IPS-11a (cell line): ENCODE data around the gene GRK3.
"Not testable (repeated sequence)": the region's sequence is repeated elsewhere in the genome, so short reads cannot be mapped to it uniquely, and the experiment has no call there.

Experiments used
- H3K4me3 ChIP-seq: one replicate; pipeline ENCODE4 v1.5.1; 2013; ENCODE audit warnings: low read depth, low read length, control low read depth

The GRK3 gene

DNA sequence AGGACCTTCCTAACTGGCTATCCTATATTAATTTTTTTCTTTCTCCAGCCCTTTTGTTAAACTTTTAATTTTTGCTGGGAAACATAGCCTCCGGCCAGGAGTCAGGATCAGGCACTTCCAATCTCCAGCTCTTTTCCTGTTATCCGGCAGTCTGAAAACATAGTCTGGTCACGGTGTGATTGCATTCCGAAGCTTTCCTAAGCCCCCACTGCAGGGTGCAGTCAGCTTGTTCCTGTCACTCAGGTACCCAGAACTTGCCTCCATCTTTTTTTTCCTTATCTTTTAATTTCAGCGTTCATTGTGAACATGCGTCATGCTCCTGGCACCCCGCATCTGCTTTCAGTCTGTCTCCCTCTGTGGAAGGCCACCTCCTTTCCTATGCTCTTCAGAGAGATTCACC, 59.4 kb downstream of the GRK3 start:
- no peak overlapping the region for H3K4me3 ChIP-seq

DNA sequence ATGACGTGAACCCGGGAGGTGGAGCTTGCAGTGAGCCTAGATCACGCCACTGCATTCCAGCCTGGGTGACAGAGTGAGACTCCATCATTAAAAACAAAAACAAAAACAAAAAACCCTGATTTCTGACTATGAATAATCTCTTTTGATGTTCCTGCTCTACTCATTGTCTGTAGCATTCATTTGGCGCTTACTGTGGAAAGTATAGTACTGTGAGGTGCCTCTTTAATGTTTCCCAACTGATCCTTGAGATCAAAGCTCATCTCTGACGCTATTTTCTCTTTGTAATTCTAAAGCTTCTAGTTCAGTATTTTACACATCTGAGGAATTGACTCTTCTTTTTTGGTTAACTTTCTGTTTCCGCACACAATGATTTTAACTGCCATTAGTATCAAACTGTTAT, 60.0 kb downstream of the GRK3 start:
- H3K4me3 ChIP-seq: no peak overlapping the region

DNA sequence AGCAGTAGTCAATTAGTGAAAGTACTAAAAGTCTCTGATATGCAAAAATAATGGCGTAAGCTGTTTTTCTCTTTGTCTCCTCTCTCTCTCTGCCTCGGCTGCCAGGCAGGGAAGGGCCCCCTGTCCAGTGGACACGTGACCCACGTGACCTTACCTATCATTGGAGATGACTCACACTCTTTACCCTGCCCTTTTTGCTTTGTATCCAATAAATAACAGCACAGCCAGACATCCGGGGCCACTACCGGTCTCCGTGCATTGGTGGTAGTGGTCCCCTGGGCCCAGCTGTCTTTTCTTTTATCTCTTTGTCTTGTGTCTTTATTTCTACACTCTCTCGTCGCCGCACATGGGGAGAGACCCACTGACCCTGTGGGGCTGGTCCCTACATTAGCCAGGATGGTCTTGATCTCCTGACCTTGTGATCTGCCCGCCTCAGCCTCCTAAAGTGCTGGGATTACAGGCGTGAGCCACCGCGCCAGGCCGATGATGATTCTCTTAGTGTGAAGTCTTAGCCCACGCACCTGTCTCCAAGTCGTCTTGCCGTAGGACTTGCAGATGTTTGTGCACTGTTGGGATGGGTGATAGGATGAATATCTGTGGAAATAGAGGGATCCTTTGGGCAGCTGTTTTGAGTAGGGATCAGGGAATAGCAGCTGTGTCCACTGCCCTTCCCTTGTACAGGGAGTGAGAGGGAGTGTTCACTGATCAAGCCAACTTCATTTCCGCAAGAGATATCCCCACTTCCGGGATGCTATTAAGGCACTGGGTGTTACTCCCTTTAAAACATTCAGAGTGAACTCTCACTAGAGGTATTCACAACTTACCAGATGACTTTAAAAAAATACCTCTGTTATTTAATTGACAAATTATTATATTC, 61.5 kb downstream of the GRK3 start:
- not testable (repeated sequence) for H3K4me3 ChIP-seq

DNA sequence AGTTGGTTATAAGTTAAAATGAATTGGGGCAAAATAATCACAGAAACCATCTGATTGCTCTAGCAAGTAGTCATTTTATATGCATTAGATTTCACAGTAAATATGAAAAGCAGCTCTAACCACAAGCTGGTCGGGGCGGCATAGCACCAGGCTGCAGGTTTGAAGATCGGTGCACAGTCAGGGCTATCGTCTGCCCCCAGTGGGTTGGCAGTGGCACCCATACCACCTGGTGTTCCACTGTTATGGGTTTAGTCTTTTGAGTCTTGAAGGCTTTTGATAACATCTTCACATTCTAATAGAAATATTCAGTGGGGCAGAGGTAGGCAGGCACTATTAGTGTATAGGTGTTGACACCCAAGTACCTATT, 62.1 kb downstream of the GRK3 start:
- H3K4me3 ChIP-seq: no peak overlapping the region

DNA sequence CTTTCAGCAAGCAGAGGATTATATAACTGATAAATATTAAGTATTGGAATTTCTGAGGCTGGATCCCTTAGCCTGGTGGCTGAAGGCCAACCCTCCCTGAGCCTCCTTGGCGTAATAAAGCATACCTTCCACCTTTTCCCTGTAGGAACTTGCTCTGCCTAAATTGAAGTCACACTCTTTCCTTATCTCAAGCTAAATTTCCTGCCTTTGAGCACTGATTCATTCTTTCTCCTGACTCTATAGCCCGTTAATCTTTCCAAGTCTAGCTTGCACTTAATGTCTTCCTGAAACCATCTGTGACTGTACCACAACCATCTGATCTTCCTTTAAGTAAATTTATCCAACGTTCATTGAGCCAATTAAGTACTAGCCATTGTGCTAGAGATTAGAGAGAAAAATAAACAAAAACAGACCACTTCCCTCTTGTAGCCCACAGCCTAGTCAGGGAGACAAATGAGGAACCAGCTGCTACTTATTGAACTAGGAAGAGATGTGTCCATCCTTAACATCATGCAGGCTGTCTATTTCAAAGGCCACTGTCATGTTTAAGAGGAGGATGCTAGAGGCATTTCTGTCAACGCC, 62.9 kb downstream of the GRK3 start:
- H3K4me3 ChIP-seq: no peak overlapping the region

DNA sequence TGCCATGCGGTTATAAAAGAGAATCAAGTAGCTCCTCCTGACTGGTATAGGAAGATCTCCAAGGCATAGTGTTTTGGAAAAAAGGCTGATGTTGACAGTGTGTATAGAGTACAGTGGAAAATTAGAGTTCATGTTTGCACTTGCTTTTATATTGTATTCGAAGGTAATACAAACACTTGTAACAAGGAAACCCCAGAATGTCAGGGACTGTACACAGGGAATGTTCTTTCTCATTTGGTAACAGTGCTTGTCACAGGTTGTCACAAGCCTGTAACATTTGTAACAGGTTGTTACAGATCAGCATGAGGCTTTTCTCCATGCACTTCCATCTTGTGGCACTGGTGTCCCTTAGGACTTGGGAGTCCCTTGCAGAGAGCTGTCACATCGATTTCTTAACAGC, 64.0 kb downstream of the GRK3 start:
- no peak overlapping the region for H3K4me3 ChIP-seq

DNA sequence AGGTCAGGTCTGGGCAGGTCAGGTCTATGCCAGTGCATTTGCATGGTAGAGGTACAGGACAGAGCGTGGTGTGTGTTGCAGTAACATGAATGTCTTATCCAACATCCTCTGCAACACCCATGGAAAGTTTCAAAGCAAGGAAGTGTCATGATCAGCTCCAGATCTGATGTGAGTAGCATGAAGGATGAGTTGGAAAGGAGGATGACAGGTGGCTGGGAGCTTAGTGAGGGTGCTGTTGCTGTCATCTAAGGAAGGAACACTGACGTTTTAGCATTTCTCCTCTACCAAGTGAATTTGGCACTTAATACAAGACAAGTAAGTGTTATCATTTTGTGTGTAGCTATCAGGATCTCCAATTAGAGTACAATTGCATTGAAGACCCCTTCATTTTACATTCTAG, 65.1 kb downstream of the GRK3 start:
- no peak overlapping the region for H3K4me3 ChIP-seq

DNA sequence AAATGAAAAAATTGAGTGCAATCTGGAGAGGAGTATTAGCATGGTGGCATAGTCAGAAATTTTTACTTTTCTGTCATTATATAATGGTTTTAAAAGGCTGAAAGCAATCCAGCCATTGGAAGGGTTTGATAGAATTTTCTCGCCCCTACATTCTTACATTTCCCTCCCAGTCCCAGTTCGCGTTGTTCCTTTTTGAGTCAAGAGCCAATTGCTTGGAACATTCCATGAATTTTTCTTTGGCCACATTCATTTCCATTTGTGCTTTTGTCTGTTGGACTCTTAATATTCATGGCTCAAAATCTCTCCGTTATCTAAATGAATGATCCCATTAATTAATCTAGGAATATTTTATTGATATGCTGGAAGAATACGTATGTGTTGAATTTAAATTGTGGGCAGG, 66.0 kb downstream of the GRK3 start:
- no peak overlapping the region for H3K4me3 ChIP-seq

DNA sequence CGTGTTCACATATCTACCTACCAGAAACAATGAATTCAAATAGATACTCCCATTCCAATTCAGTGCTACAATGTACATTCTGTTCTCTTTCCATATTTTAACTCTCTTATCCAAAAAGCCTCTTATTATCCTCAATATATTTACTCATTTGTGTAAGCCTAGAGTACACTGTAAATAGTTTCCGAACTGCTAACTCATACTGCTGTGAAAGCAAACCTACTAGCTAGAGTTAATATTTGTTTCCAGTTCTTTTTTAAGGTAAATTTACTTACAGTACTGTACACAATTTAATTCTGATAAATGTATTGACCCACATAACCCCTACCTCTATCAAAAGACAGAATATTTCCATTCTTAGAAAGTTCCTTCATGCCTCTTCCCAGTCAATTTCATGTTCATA, 71.8 kb downstream of the GRK3 start:
- no peak overlapping the region for H3K4me3 ChIP-seq

DNA sequence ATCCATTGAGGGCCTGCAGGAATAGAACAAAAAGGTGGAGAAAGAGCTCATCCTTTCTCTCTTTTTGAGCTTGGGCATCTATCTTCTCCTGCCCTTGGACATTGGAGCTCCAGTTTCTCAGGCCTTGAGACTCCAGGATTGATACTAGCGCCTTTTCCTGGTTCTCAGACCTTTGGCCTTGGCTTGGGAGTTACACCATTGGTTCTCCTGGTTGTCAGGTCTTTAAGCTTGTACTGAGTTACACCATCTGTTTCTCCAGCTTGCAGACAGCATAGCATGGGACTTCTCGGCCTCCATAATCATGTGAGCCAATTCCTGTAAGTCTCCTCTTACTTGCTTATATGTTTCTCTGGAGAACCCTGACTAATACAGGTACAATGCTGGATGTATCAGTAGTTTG, 72.6 kb downstream of the GRK3 start:
- H3K4me3 ChIP-seq: no peak overlapping the region

DNA sequence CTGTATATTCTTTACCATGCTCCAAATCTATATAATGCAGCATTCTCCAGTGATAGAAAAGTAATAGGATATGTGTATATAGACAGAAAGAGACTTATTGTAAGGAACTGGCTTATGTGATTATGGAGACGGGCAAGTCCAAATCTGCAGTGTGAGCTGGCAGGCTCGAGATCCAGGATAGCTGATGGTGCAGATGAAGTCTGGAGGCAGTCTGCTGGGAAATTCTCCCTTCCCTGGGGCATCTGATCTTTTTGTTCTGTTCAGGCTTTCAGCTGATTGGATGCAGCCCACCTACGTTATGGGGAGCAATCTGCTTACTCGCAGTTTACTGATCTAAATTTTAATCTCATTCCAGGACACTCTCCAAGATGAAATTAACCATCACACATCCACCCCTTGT, 73.2 kb downstream of the GRK3 start:
- H3K4me3 ChIP-seq: no peak overlapping the region

DNA sequence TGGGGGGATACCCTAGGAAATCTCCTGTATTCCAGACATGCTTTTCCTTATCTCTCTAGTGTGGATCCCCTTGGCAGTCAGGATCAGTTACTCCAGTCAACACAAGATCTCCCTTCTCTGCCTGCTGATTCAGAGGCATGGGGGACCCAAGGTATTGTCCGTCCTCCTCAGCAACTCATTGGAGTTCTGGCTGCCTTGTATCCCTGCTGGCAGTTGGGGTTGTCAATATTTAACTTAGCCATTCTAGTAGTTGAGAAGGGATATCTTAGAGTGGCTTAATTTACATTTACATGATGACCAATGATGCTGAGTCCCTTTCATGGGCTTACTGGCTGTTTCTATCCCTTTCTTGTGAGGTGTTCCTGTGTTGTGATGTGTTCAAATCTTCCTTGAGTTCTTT, 74.2 kb downstream of the GRK3 start:
- no peak overlapping the region for H3K4me3 ChIP-seq

DNA sequence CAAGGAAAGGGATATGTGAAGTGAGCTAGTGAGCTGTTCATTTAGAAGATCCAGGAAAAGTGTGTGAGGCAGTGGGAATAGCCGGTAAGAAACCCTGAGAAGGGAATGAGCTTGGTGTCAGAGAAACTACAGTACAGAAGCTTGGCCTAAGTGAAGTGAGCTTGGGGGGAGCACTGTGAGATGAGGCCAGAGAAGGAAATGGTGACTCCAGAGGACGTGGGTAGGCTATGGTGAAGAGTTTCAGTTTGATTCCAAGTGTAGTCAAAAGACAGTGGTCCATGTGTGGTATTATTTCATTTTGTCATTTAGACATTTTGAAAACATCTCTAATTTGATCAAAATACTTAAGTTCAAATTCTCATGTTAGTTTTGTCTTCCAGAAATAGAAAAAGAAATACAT, 77.2 kb downstream of the GRK3 start:
- no peak overlapping the region for H3K4me3 ChIP-seq

DNA sequence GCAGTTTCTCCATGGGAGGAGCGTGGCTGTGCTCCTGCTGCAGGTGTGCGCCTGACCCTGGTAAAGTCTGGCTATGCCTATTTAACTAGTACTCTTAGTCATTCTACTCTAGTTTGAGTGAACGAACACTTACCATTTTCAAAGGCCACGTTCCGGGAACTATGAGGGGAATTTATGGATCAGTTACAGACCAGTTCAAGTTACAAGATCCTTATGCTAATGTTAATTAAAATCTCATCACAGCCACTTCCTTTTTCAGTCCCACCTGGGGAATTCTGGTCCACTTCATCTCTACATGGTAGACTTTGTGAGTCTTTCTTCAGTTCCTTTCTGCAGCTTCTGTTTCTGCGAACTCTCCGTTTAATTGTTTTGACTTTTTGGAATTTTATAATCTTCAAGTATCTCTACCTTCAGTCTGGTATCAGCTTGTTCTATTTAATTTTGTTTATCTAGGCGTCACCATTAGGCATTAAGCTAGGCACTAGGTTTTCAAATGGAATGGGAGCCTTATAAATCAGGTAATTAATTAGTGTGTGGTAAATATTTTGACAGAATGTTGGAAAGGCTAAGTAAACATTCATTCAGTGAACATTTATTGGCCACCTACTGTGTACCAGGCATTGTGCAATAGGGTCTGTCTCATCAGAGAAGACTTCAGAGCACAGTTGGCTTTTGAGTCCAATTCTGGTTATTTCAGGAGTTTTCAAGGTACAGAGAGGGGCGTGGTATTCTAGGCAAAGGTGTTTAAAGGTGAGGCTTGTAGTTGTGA, 78.9 kb downstream of the GRK3 start:
- no peak overlapping the region for H3K4me3 ChIP-seq

DNA sequence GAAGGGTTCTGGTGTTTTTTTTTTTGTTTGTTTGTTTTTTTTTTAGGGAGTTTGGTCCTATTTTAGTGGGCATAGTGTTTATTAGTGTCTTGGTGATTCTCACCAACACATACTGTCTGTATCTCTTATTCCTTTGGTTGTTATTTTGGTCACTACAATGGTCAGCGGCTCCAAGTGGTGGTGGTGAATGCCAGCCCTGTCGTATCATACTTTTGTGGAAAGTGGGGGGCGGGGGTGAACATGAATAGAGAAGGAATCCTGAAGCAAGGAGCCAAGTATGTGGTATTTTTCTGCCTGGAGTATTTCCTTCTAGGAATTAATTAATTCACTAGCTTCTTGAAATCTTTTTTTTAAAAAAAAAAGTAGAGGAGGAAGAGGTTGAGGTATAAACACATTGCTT, 79.6 kb downstream of the GRK3 start:
- H3K4me3 ChIP-seq: no peak overlapping the region

DNA sequence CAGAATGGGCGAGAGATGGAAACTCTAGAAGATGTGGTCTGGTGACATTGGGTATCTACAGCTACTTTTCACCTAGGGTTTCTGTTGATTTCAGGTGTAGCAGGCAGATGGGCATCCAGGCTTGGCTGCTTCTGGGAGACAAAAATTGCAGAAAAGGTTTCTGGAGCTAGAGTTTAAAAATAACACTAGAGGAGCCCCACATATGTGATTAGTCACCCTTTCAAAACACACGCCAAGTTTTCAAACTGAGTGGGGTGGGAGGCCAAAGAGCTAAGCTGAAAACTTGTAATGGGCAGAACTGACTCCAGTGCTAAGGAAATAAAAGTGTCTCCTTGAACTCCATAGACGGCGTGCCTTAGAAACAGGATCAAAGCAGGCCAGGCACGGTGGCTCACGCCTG, 80.8 kb downstream of the GRK3 start:
- H3K4me3 ChIP-seq: no peak overlapping the region

DNA sequence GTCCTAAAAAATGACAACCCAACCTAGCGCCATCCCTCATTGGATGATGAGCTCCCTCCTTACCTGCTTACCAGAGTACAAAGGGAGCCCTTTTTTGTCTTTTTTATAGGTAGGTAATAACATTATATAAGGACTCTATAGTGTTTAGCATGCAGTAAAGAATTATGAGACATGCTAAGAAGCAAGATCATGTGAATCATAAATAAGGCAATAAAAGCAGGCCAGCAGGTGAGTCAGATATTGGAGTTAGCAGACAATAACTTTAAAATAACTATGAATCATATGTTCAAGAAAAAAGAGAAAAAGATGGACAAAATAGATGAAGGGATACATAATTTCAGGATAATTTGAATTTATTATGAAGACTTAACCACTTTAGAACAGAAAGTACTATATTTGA, 81.5 kb downstream of the GRK3 start:
- no peak overlapping the region for H3K4me3 ChIP-seq

DNA sequence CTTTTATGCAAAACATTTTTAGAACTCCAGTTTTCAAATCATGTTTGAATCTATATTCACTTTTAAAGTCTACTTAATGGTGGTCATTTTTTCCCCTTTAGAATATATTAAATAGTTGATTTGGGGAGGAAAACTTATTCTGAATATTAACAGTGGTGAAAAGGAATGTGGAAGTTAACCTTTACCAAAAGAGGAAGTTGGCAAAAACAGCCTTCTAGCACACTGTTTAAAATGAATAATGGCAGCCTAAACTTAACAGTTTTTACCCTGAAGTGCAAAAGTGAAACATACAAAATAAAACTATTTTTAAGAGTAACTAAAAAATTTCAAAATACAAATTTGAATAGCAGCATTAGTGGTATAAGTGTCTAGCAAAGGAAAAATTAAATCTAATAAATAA, 86.4 kb downstream of the GRK3 start:
- H3K4me3 ChIP-seq: no peak overlapping the region

DNA sequence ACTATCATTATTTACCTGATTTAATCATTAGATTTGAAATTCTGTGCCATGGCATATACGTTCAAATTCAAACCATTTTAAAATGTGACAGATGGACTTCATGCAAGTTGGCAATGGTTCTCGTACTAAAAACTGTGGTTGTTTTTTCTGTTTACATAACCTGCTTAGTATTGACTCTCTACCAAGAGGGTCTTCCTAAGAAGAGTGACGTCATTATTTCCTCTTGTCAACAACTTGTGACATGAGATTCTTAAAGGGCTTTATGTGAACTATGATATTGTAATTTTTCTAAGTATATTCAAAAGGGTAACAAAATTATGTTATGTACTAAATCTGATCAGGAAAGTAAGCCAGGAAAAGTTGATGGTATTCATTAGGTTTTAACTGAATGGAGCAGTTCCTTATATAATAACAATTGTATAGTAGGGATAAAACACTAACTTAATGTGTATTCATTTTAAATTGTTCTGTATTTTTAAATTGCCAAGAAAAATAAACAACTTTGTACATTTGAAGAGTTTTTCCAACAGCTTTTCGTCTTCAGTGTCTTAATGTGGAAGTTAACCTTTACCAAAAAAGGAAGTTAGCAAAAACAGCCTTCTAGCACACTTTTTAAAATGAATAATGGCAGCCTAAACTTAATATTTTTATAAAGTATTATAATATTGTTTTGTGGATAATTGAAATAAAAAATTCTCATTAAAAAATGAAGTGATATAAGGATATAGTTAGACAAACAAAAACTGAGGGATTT, 87.0 kb downstream of the GRK3 start:
- H3K4me3 ChIP-seq: no peak overlapping the region

DNA sequence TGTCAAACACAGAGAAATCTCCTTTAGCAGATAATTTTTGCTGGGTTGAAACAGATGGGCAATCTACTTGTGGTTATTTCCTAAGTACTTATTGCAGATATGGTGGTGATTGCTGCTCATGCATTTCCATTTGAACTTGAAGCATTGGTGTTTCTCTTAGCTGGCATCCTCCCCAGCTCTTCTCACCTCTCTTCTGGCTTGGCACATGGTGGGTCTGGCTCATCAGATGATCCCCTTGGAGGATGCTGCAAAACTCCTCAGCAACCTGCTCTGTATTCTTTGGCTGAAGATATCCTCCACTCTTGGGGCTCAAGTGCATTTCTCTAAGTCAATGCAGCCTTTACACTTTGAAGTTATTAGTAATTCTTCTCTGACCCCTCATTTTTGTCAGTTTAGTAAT, 90.2 kb downstream of the GRK3 start:
- no peak overlapping the region for H3K4me3 ChIP-seq

DNA sequence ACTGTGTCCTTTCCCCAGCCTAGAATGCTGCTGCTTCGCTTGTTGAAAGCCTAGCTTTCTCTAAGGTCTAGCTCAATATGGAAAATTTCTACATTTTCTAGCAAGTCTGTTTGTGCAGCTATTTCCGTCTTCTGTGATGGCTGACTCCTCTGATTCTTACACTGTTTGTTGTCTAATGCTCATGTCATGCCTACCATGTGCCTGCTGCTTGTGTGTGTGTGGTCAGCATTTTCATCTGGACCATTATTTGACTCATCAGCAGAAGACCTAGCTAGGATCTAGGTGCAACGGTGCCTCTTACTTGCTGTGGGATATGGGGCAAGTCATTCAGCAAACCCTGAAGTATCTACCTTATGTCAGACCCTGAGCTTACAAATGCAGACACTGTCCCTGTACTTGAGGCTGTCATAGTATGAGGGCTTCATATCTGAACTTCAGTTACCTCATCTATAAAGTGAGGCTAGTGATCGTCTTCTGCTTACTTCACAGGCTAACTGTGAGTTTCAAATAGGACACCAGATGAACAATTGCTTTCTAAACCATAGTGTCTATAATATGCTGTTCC, 91.0 kb downstream of the GRK3 start:
- H3K4me3 ChIP-seq: no peak overlapping the region
